ENCODE measurements around the gene CRKL.

The CRKL gene

DNA sequence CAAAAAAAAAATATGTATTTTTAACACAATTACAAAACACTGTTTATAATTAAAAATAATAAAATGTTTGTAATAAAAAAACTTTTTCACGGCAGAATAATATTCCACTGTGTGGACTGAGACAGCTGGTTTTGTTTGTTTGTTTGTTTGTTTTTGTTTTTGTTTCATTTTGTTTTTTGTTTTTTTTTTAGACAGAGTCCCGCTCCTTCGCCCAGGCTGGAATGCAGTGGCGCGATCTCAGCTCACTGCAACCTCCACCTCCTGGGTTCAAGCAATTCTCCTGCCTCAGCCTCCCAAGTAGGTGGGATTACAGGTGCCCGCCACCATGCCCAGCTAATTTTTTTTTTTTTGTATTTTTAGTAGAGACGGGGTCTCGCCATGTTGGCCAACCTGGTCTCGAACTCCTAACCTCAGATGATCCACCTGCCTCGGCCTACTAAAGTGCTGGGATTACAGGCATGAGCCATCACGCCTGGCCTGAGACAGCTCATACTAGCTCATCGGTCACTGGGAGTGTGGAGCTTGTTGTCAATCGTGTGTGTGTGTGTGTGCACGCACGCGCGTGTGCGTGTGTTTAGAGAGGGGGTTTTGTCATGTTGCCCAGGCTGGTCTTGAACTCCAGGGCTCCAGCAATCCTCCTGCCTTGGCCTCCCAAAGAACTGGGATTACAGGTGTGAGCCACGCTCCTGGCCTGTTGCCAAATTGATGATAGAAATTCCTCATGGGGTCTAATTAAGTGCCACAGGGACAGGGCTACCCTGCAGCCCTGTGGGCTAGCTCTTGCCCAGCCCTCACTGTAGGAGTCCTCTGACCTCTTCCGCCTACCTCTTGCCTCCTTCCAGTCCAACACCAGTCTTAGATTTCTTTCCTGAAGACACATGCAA lies 42.6 kb downstream of the CRKL start:
- TF ChIP-seq, protein P1, sequence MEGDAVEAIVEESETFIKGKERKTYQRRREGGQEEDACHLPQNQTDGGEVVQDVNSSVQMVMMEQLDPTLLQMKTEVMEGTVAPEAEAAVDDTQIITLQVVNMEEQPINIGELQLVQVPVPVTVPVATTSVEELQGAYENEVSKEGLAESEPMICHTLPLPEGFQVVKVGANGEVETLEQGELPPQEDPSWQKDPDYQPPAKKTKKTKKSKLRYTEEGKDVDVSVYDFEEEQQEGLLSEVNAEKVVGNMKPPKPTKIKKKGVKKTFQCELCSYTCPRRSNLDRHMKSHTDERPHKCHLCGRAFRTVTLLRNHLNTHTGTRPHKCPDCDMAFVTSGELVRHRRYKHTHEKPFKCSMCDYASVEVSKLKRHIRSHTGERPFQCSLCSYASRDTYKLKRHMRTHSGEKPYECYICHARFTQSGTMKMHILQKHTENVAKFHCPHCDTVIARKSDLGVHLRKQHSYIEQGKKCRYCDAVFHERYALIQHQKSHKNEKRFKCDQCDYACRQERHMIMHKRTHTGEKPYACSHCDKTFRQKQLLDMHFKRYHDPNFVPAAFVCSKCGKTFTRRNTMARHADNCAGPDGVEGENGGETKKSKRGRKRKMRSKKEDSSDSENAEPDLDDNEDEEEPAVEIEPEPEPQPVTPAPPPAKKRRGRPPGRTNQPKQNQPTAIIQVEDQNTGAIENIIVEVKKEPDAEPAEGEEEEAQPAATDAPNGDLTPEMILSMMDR (IDR thresholded peaks at IDR 0.05; ENCODE audit: insufficient read depth, low read length, missing control alignments) = no peak
- no peak for DNase-seq (ENCODE audit: low read depth, low spot score)
- ChIA-PET POLR2A (no interaction called here), CTCF (interaction anchor here (0.5 to 8.9 kb wide), 10 partner anchors 10 to 145 kb away, joined by 3 to 80 read pairs (median 8); partner anchors contain the start of genes CRKL and LZTR1)
- no peak overlapping the region for H3K4me3 ChIP-seq (ENCODE audit: low read depth, low read length)

DNA sequence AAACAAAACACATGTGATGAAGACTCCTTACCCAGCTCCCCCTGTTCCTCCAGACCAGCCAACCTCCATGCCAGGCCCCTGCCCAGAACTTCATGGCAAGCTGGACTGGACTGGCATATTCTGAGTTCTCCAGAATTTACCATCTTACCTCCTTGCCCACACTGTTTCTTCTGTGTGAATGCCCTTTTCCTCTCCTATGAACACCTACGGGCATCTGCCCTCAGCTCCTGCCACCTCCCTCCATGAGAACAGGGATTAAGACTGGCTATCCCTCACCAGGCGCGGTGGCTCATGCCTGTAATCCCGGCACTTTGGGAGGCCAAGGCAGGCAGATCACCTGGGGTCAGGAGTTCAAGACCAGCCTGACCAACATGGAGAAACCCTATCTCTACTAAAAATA lies 43.4 kb downstream of the CRKL start:
- POLR2A ChIA-PET = no interaction called here
- DNase-seq (ENCODE audit: low read depth, low spot score) = no peak
- H3K4me3 ChIP-seq (ENCODE audit: low read depth, low read length) = no peak overlapping the region
- TF ChIP-seq, protein P1 (IDR thresholded peaks at IDR 0.05; ENCODE audit: insufficient read depth, low read length, missing control alignments) = no peak
- CTCF ChIA-PET = interaction anchor here (0.5 to 8.9 kb wide), 12 partner anchors 11 to 686 kb away, joined by 3 to 80 read pairs (median 6); partner anchors contain the start of gene CRKL

- CTCF ChIA-PET = interaction anchor here (0.7 to 8.9 kb wide), 10 partner anchors 8 to 80 kb away, joined by 3 to 80 read pairs (median 3); no protein-coding TSS in a partner anchor
- TF ChIP-seq, protein P1 (IDR thresholded peaks at IDR 0.05; ENCODE audit: insufficient read depth, low read length, missing control alignments) = no peak
- no peak for DNase-seq (ENCODE audit: low read depth, low spot score)
- H3K4me3 ChIP-seq (ENCODE audit: low read depth, low read length) = no peak overlapping the region
- POLR2A ChIA-PET = no interaction called here
Observed at GRCh38 chr22:20962491-20962945, 45.3 kb downstream of the CRKL start.

DNA sequence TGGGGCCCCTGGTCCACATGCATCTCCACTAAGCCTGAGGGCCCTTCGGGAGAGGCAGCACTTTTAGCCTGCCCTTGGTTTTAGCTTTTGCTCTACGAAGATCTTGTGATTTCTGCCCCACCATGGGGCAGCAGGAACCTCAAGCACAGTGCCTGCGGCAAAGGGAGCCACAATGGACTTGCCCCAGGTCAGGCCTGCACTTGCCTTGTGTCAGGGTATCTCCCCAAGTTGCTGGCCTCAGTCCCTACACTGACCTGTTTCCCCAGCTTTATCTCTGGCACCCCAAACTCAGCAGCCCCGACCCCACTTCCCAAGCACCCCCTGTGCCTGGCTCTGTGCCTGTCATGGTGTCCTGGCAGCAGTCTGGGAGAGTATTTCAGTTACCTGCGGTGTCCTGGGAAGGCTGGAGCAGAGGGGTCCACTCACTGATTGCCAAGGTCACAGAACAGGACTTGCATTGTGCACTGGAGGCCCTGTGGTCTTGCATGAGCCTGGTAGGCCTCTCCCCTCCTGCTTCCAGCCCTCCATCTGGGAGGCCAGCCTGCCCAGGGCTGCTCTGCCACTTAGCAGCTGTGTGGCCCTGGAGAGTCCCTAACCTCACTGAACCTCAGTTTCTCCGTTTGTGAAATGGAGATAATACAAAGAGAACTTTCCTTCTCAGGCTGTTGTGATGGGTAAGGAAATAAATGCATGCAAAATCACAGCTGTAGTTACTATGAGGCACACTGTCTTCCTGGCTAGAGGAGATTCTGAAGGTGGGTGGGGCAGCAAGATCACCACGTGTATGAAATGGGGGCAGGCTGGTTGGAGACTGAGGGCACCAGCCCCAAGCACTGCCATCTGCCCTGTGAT lies 46.2 kb downstream of the CRKL start:
- DNase-seq (ENCODE audit: low read depth, low spot score) = no peak
- ChIA-PET CTCF (interaction anchor here (0.8 to 8.9 kb wide), 8 partner anchors 8 to 81 kb away, joined by 3 to 80 read pairs (median 3); partner anchors contain the start of gene LZTR1), POLR2A (no interaction called here)
- H3K4me3 ChIP-seq (ENCODE audit: low read depth, low read length) = no peak overlapping the region
- TF ChIP-seq, protein P1 (IDR thresholded peaks at IDR 0.05; ENCODE audit: insufficient read depth, low read length, missing control alignments) = no peak

DNA sequence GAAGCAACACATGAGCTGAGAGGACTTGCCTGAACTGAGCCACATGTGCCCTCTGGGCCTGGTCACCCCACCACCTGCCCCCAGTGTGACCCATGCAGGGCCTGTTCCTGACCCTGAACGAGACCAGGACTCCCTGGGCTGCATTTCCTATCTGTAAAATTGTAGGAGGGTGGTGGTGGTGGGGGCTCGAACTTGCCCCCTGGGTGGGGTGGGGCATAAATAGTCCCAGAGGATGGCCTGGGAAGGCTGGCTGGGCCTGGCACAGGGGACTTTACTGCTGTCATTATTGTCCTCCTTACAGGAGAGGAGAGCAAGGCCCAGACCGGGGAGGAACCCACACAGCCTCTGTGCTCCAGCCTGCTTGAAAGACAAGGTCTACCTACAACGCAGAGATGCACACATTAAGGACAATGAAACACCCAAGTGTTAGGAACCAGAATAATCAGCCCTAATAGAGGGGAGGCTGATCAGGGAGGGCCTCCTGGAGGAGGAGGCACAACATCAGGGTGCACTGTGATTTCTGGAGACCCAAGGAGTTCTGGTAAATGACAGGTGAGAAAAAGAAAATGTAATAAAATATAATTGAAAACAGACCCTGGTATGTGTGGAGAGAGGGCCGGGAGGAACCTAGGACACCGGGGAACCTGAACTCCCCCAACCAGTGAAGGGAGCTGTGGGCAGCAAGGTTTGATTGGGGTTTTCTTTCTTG lies 47.0 kb downstream of the CRKL start:
- ChIA-PET POLR2A (no interaction called here), CTCF (interaction anchor here (1.2 to 8.9 kb wide), 5 partner anchors 8 to 47 kb away, joined by 3 to 80 read pairs (median 6); partner anchors contain the start of gene LZTR1)
- TF ChIP-seq, protein P1 (IDR thresholded peaks at IDR 0.05; ENCODE audit: insufficient read depth, low read length, missing control alignments) = no peak
- no peak for DNase-seq (ENCODE audit: low read depth, low spot score)
- no peak overlapping the region; the same call in 1 of the 2 replicates for H3K4me3 ChIP-seq (ENCODE audit: low read depth, low read length)
